Measurements from ENCODE around the gene DPH2. TPM values are rescaled to one million over a fixed set of nuclear protein-coding genes. Genes with fewer than 3 reads are reported as not detected.

DPH2 gene
- total RNA-seq, 2 experiments from 2014 or later: 28.6 to 42.1 TPM

- TF ChIP-seq CTCF (conservative IDR thresholded peaks at IDR 0.05; ENCODE audit: low read length) (peak; percentile 46; the same call in 1 of the 2 replicates), EZH2phosphoT487 (IDR thresholded peaks at IDR 0.05; ENCODE audit: borderline replicate concordance, low read depth, low read length) (no peak)
- intact Hi-C loops (cut with micrococcal nuclease; ENCODE audit: unreplicated experiment): no loop called here
- Histone ChIP-seq H4K20me1 (ENCODE audit: insufficient read depth, low read length) (no peaks in the 10 kb centered on the region), H3K4me2 (ENCODE audit: low read length) (no peak overlapping the region), H3K79me2 (ENCODE audit: insufficient read depth, low read depth, low read length) (no peaks in the 10 kb centered on the region), H3K36me3 (ENCODE audit: insufficient read depth, low read length) (no peaks in the 10 kb centered on the region), H3K9me3 (ENCODE audit: low read length) (no peaks in the 10 kb centered on the region), H3K4me3 (ENCODE audit: low read depth, low read length, poor library complexity, severe bottlenecking) (no peak overlapping the region), H3K9me2 (ENCODE audit: insufficient read depth, low read length) (no peaks in the 10 kb centered on the region), H2AFZ (ENCODE audit: low read length) (no peak overlapping the region), H3K4me1 (ENCODE audit: insufficient read depth, low read length, poor library complexity, severe bottlenecking) (no peaks in the 10 kb centered on the region), H3K27ac (ENCODE audit: low read depth, low read length, poor library complexity, severe bottlenecking) (no peak overlapping the region)
- ChIA-PET CTCF (ENCODE audit: unreplicated experiment) (no interaction called here), POLR2A (no interaction called here)
- BruUV-seq (replicated peaks): no TSS peak
- no peak for DNase-seq (ENCODE audit: low spot score)
Observed at GRCh38 chr1:44002606-44003157, 32.9 kb downstream of the DPH2 start.

GRCh38 chr1:44008259-44008658, 38.4 kb downstream of the DPH2 start:
- DNase-seq (ENCODE audit: low spot score): no peak
- no peaks in the 10 kb centered on the region for H4K20me1 ChIP-seq (ENCODE audit: insufficient read depth, low read length)
- no TSS peak for BruUV-seq (replicated peaks)
- intact Hi-C loops (cut with micrococcal nuclease; ENCODE audit: unreplicated experiment): no loop called here
- H2AFZ ChIP-seq (ENCODE audit: low read length): no peak overlapping the region
- ChIA-PET CTCF (ENCODE audit: unreplicated experiment) (no interaction called here), POLR2A (no interaction called here)
- H3K4me2 ChIP-seq (ENCODE audit: low read length): no peak overlapping the region
- H3K36me3 ChIP-seq (ENCODE audit: insufficient read depth, low read length): no peaks in the 10 kb centered on the region
- no peak for TF ChIP-seq CTCF (conservative IDR thresholded peaks at IDR 0.05; ENCODE audit: low read length)
- TF ChIP-seq EZH2phosphoT487 (IDR thresholded peaks at IDR 0.05; ENCODE audit: borderline replicate concordance, low read depth, low read length): no peak
- no peak overlapping the region for H3K27ac ChIP-seq (ENCODE audit: low read depth, low read length, poor library complexity, severe bottlenecking)
- no peak overlapping the region for H3K4me3 ChIP-seq (ENCODE audit: low read depth, low read length, poor library complexity, severe bottlenecking)
- no peaks in the 10 kb centered on the region for H3K4me1 ChIP-seq (ENCODE audit: insufficient read depth, low read length, poor library complexity, severe bottlenecking)
- no peaks in the 10 kb centered on the region for H3K9me3 ChIP-seq (ENCODE audit: low read length)
- no peaks in the 10 kb centered on the region for H3K79me2 ChIP-seq (ENCODE audit: insufficient read depth, low read depth, low read length)
- no peaks in the 10 kb centered on the region for H3K9me2 ChIP-seq (ENCODE audit: insufficient read depth, low read length)

- Histone ChIP-seq H2AFZ (ENCODE audit: low read length) (no peak overlapping the region), H3K4me3 (ENCODE audit: low read depth, low read length, poor library complexity, severe bottlenecking) (no peak overlapping the region), H3K9me3 (ENCODE audit: low read length) (no peaks in the 10 kb centered on the region), H3K4me2 (ENCODE audit: low read length) (no peak overlapping the region), H3K9me2 (ENCODE audit: insufficient read depth, low read length) (no peaks in the 10 kb centered on the region), H3K4me1 (ENCODE audit: insufficient read depth, low read length, poor library complexity, severe bottlenecking) (no peaks in the 10 kb centered on the region), H3K36me3 (ENCODE audit: insufficient read depth, low read length) (no peaks in the 10 kb centered on the region), H3K79me2 (ENCODE audit: insufficient read depth, low read depth, low read length) (no peaks in the 10 kb centered on the region), H4K20me1 (ENCODE audit: insufficient read depth, low read length) (no peaks in the 10 kb centered on the region), H3K27ac (ENCODE audit: low read depth, low read length, poor library complexity, severe bottlenecking) (no peak overlapping the region)
- ChIA-PET POLR2A (interaction anchor here (0.7 kb wide), 1 partner anchor 18 kb away, joined by 3 read pairs; no protein-coding TSS in a partner anchor), CTCF (ENCODE audit: unreplicated experiment) (no interaction called here)
- TF ChIP-seq CTCF (conservative IDR thresholded peaks at IDR 0.05; ENCODE audit: low read length) (no peak), EZH2phosphoT487 (IDR thresholded peaks at IDR 0.05; ENCODE audit: borderline replicate concordance, low read depth, low read length) (no peak)
- BruUV-seq (replicated peaks): no TSS peak
- intact Hi-C loops (cut with micrococcal nuclease; ENCODE audit: unreplicated experiment): no loop called here
- DNase-seq (ENCODE audit: low spot score): no peak
Observed at GRCh38 chr1:44010935-44011471, 41.2 kb downstream of the DPH2 start.

Data from OCI-LY7 (cell line).